KMS-11 (cell line): ENCODE results near the gene UBE2H.
"Not testable (repeated sequence)": the region's sequence is repeated elsewhere in the genome, so short reads cannot be mapped to it uniquely, and the experiment has no call there.

Source experiments
- H2AFZ ChIP-seq: fragments of 200-600 bp; sonication (generic); 2 replicates; pipeline ENCODE4 v1.6.1; 2016; ENCODE audit warnings: antibody characterized with exemption, mixed run types, low read depth
- H3K27ac ChIP-seq: fragments of 200-600 bp; sonication (generic); 2 replicates; pipeline ENCODE4 v1.6.1; 2016; ENCODE audit warnings: mild to moderate bottlenecking, mixed run types
- H3K27me3 ChIP-seq: fragments of 200-600 bp; sonication (generic); 2 replicates; pipeline ENCODE4 v1.6.1; 2017; ENCODE audit warnings: mild to moderate bottlenecking, low read depth, mixed run types, moderate library complexity; ENCODE audit not compliant: insufficient read depth
- H3K36me3 ChIP-seq: fragments of 200-600 bp; sonication (generic); 2 replicates; pipeline ENCODE4 v1.6.1; 2017; ENCODE audit warnings: mild to moderate bottlenecking, mixed run types; ENCODE audit not compliant: insufficient read depth
- H3K4me1 ChIP-seq: fragments of 200-600 bp; sonication (generic); 2 replicates; pipeline ENCODE4 v1.6.1; 2016; ENCODE audit warnings: mild to moderate bottlenecking, low read depth, mixed run types; ENCODE audit not compliant: poor library complexity, severe bottlenecking
- H3K4me2 ChIP-seq: fragments of 200-600 bp; sonication (generic); 2 replicates; pipeline ENCODE4 v1.7.0; 2016; ENCODE audit warnings: mild to moderate bottlenecking, mixed run types
- H3K4me3 ChIP-seq: fragments of 200-600 bp; sonication (generic); IDR thresholded peaks from 2 replicates; pipeline ENCODE4 v1.6.1; 2017; ENCODE audit warnings: low read depth, low read length, mixed read lengths; ENCODE audit not compliant: insufficient read depth
- H3K79me2 ChIP-seq: fragments of 200-600 bp; sonication (generic); 2 replicates; pipeline ENCODE4 v1.6.1; 2016; ENCODE audit warnings: low read depth, mixed run types; ENCODE audit not compliant: insufficient read depth
- H3K9ac ChIP-seq: fragments of 200-600 bp; sonication (generic); 2 replicates; pipeline ENCODE4 v1.6.1; 2016; ENCODE audit warnings: mild to moderate bottlenecking, mixed run types
- H4K20me1 ChIP-seq: fragments of 200-600 bp; sonication (generic); 2 replicates; pipeline ENCODE4 v1.6.1; 2016; ENCODE audit warnings: mild to moderate bottlenecking, mixed run types; ENCODE audit not compliant: insufficient read depth
- CTCF ChIP-seq: fragments of 200-600 bp; sonication (generic); conservative IDR thresholded peaks from 2 replicates; pipeline ENCODE4 v1.6.1; 2017; ENCODE audit warnings: low read depth, mild to moderate bottlenecking, antibody characterized with exemption, low read length, moderate library complexity, mixed read lengths

Gene UBE2H

GRCh38 chr7:129828078-129828762, 124.5 kb downstream of the UBE2H start:
- H3K36me3 ChIP-seq = no peaks in the 10 kb centered on the region
- H2AFZ ChIP-seq = no peak overlapping the region
- H4K20me1 ChIP-seq = no peaks in the 10 kb centered on the region
- no peak overlapping the region for H3K27ac ChIP-seq
- H3K27me3 ChIP-seq = no peaks in the 10 kb centered on the region
- H3K4me2 ChIP-seq = no peak overlapping the region
- no peak overlapping the region for H3K4me3 ChIP-seq
- no peak for TF ChIP-seq CTCF
- H3K4me1 ChIP-seq = peaks cover 46% of the 10 kb centered on the region
- no peak overlapping the region for H3K9ac ChIP-seq
- no peaks in the 10 kb centered on the region for H3K79me2 ChIP-seq

GRCh38 chr7:129827467-129827990, 125.2 kb downstream of the UBE2H start:
- Histone ChIP-seq H3K36me3 (no peaks in the 10 kb centered on the region), H3K27ac (no peak overlapping the region), H3K79me2 (no peaks in the 10 kb centered on the region), H4K20me1 (no peaks in the 10 kb centered on the region), H2AFZ (no peak overlapping the region), H3K4me1 (peaks cover 41% of the 10 kb centered on the region), H3K4me2 (no peak overlapping the region), H3K4me3 (no peak overlapping the region), H3K9ac (no peak overlapping the region), H3K27me3 (no peaks in the 10 kb centered on the region)
- TF ChIP-seq CTCF = no peak

GRCh38 chr7:129826895-129827294, 125.9 kb downstream of the UBE2H start:
- not testable (repeated sequence) for H3K36me3 ChIP-seq, H3K4me2 ChIP-seq, H2AFZ ChIP-seq, H3K79me2 ChIP-seq, H3K4me3 ChIP-seq, H3K9ac ChIP-seq, H3K27ac ChIP-seq, H3K27me3 ChIP-seq, H4K20me1 ChIP-seq
- peaks cover 36% of the 10 kb centered on the region for H3K4me1 ChIP-seq

- H3K9ac ChIP-seq = peak overlapping the region; percentile 45; the same call in 1 of the 2 replicates
- no peaks in the 10 kb centered on the region for H3K36me3 ChIP-seq
- H3K4me3 ChIP-seq = no peak overlapping the region
- no peaks in the 10 kb centered on the region for H4K20me1 ChIP-seq
- no peak overlapping the region for H3K27ac ChIP-seq
- peak overlapping the region; percentile 86 for H3K4me2 ChIP-seq
- no peaks in the 10 kb centered on the region for H3K27me3 ChIP-seq
- no peaks in the 10 kb centered on the region for H3K79me2 ChIP-seq
- peak; percentile 63; the same call in 1 of the 2 replicates for TF ChIP-seq CTCF
- H3K4me1 ChIP-seq = peaks cover 26% of the 10 kb centered on the region
- H2AFZ ChIP-seq = peak overlapping the region; percentile 96
Measured at GRCh38 chr7:129825209-129825970, 127.4 kb downstream of the UBE2H start.
